Panc1 (cell line): ENCODE measurements around the gene SRSF9. TPM values are rescaled to one million over a fixed set of nuclear protein-coding genes. Genes with fewer than 3 reads are reported as not detected.

ENCODE experiments used
- ATAC-seq: fragments of 200-7000 bp; cut with Tn5 transposase; 2 replicates; pipeline ENCODE4 v1.9.1; 2020; ENCODE audit warnings: mild to moderate bottlenecking, moderate library complexity
- BruUV-seq: library from RNA; stranded (reverse); fragments of 400-500 nt; replicated peaks from 2 replicates; lab custom pipeline; 2021; lab: Mats Ljungman, UMichigan
- CTCF ChIA-PET: fragments of 300-600 bp; sonication (Branson Sonifier 250); formaldehyde crosslinking; loops from one replicate; lab custom pipeline; 2022; ENCODE audit warnings: antibody characterized with exemption; lab: Charles Lee
- POLR2A ChIA-PET: fragments of 300-600 bp; sonication (Branson Sonifier 250); formaldehyde crosslinking; loops from one replicate; lab custom pipeline; 2022; ENCODE audit warnings: antibody characterized with exemption; lab: Charles Lee
- DNase-seq: peaks from one replicate; pipeline ENCODE4 v3.0.0-alpha.2; 2010; ENCODE audit warnings: low read depth, low spot score
- H3K27ac ChIP-seq: 2 replicates; pipeline ENCODE4 v1.5.1; 2011; ENCODE audit warnings: mild to moderate bottlenecking, low read length, inconsistent platforms
- H3K27me3 ChIP-seq: fragments of 200-500 bp; sonication (Bioruptor generic); 2 replicates; pipeline ENCODE4 v1.6.0; 2014; ENCODE audit warnings: low read length, inconsistent platforms; ENCODE audit not compliant: control insufficient read depth, insufficient read depth
- H3K36me3 ChIP-seq: fragments of 200-500 bp; sonication (Bioruptor generic); 2 replicates; pipeline ENCODE4 v1.5.1; 2014; ENCODE audit warnings: inconsistent platforms, mild to moderate bottlenecking, low read length, moderate library complexity; ENCODE audit not compliant: control insufficient read depth, insufficient read depth
- H3K4me1 ChIP-seq: 2 replicates; pipeline ENCODE4 v1.5.1; 2011; ENCODE audit warnings: inconsistent platforms, mild to moderate bottlenecking, low read length, moderate library complexity; ENCODE audit not compliant: control insufficient read depth, insufficient read depth
- H3K4me3 ChIP-seq, 2 experiments: 2 replicates each; pipeline ENCODE4 v1.5.1; 2011 to 2012; ENCODE audit warnings: low read depth in 2 of 2, low read length in 2 of 2, mild to moderate bottlenecking in 2 of 2, inconsistent platforms in 1 of 2, moderate library complexity in 1 of 2
- H3K9me3 ChIP-seq: fragments of 200-500 bp; sonication (Bioruptor generic); 2 replicates; pipeline ENCODE4 v1.5.1; 2014; ENCODE audit warnings: low read depth, mild to moderate bottlenecking, inconsistent platforms, low read length, moderate library complexity; ENCODE audit not compliant: control insufficient read depth, insufficient read depth
- CTCF ChIP-seq: fragments of 450-650 bp; IDR thresholded peaks from 2 replicates; pipeline ENCODE4 v1.5.1; 2017; ENCODE audit warnings: mild to moderate bottlenecking
- POLR2AphosphoS5 ChIP-seq: IDR thresholded peaks from 2 replicates; pipeline ENCODE4 v1.6.1; 2012; ENCODE audit warnings: mild to moderate bottlenecking, low read depth, low read length, moderate library complexity
- REST ChIP-seq, 2 experiments: IDR thresholded peaks; 2 replicates each; pipeline ENCODE4 v1.6.1; 2011 to 2012; ENCODE audit warnings: low read depth in 2 of 2, control low read depth in 1 of 2, low read length in 1 of 2, mild to moderate bottlenecking in 1 of 2, moderate library complexity in 1 of 2; ENCODE audit not compliant: insufficient read depth in 1 of 2
- SIN3A ChIP-seq: IDR thresholded peaks from 2 replicates; pipeline ENCODE4 v1.6.1; 2012; ENCODE audit warnings: low read depth, mild to moderate bottlenecking, low read length, moderate library complexity, borderline replicate concordance; ENCODE audit not compliant: insufficient read depth
- TCF7L2 ChIP-seq: IDR thresholded peaks from 2 replicates; pipeline ENCODE4 v1.6.1; 2011; ENCODE audit warnings: mild to moderate bottlenecking, low read depth, low read length, inconsistent platforms
- in situ Hi-C: cut with HindIII; loops from 2 replicates; pipeline ENCODE4 v1.10.0; 2016; ENCODE audit warnings: low sequenced_read_pairs, low pct_unique_long_range_greater_than_20kb
- intact Hi-C: fragments of 100-400 bp; cut with micrococcal nuclease; formaldehyde crosslinking; loops from one replicate; pipeline ENCODE4 v1.10.0; 2022; ENCODE audit not compliant: unreplicated experiment
- total RNA-seq: library from RNA; stranded (reverse); gene quantifications from one replicate; pipeline ENCODE4 v1.2.1, GENCODE V29; 2021; ENCODE audit not compliant: unreplicated experiment

The SRSF9 gene
- total RNA-seq, 1 experiment from 2014 or later: 269 TPM

- in situ Hi-C loops (no loop called here), intact Hi-C loops (no loop called here)
- Histone ChIP-seq H3K9me3 (no peaks in the 10 kb centered on the region), H3K27me3 (no peaks in the 10 kb centered on the region), H3K4me3 (no peak overlapping the region), H3K36me3 (peaks cover 46% of the 10 kb centered on the region), H3K4me1 (peaks cover 23% of the 10 kb centered on the region; the same call in 1 of the 2 replicates), H3K27ac (0 out of 2 replicates have a peak overlapping the region, but pooled peaks have one; percentile 31)
- DNase-seq (no peak), ATAC-seq (peak; percentile 54)
- ChIA-PET POLR2A (interaction anchor here (0.6 kb wide), 1 partner anchor 15 kb away, joined by 3 read pairs; no protein-coding TSS in a partner anchor), CTCF (interaction anchor here (0.6 to 1.3 kb wide), 4 partner anchors 14 to 140 kb away, joined by 3 to 7 read pairs (median 4); no protein-coding TSS in a partner anchor)
- TF ChIP-seq POLR2AphosphoS5 (no peak), REST (IDR thresholded peaks at IDR 0.05; ENCODE audit: insufficient read depth in 1 of 2, low read depth in 2 of 2, low read length in 1 of 2) (no peak), CTCF (peak; percentile 85), SIN3A (no peak), TCF7L2 (no peak)
- BruUV-seq: no TSS peak
Observed at GRCh38 chr12:120466560-120467315, 2.8 kb downstream of the SRSF9 start.

GRCh38 chr12:120465756-120466155 lies 3.8 kb downstream of the SRSF9 start:
- H3K27me3 ChIP-seq: no peaks in the 10 kb centered on the region
- no TSS peak for BruUV-seq
- ATAC-seq (no peak), DNase-seq (no peak)
- CTCF ChIA-PET: no interaction called here
- no peaks in the 10 kb centered on the region for H3K9me3 ChIP-seq
- H3K36me3 ChIP-seq: peaks cover 51% of the 10 kb centered on the region
- H3K4me3 ChIP-seq: no peak overlapping the region
- POLR2A ChIA-PET: no interaction called here
- H3K4me1 ChIP-seq: peaks cover 20% of the 10 kb centered on the region; the same call in 1 of the 2 replicates
- TF ChIP-seq TCF7L2 (no peak), POLR2AphosphoS5 (no peak), REST (IDR thresholded peaks at IDR 0.05; ENCODE audit: insufficient read depth in 1 of 2, low read depth in 2 of 2, low read length in 1 of 2) (no peak), SIN3A (no peak), CTCF (no peak)
- in situ Hi-C loops: no loop called here
- intact Hi-C loops: no loop called here
- H3K27ac ChIP-seq: no peak overlapping the region
